ENCODE data around the gene CLDN11. TPM values are rescaled to one million over a fixed set of nuclear protein-coding genes. Genes with fewer than 3 reads are reported as not detected.

CLDN11 gene
- total RNA-seq, 5 donors from 2014 or later (not counting 1 experiment from before 2014, with no cell fraction given): 0.51 to 0.76 (median 0.70) TPM; not detected in 2

GRCh38 chr3:170440344-170440743 is 21.7 kb downstream of the CLDN11 start:
- H3K4me3 Mint-ChIP-seq: no peak overlapping the region
- DNase-seq (no peak), ATAC-seq (replicated peaks in 1 of 4) (no peak)
- Histone ChIP-seq H3K4me3 (ENCODE audit: control insufficient read depth in 1 of 2, extremely low read depth in 1 of 2, low read length in 1 of 2) (no peak overlapping the region), H3K27ac (ENCODE audit: low read length) (no peak overlapping the region), H3K4me1 (ENCODE audit: control insufficient read depth in 1 of 2, extremely low read depth in 1 of 2, insufficient read depth in 2 of 2, low read length in 2 of 2) (no peaks in the 10 kb centered on the region), H3K36me3 (ENCODE audit: control insufficient read depth in 2 of 2, extremely low read depth in 1 of 2, insufficient read depth in 1 of 2, low read length in 1 of 2) (no peaks in the 10 kb centered on the region), H3K27me3 (replicated peaks in 1 of 2; ENCODE audit: control insufficient read depth in 2 of 2, extremely low read depth in 1 of 2, insufficient read depth in 2 of 2, low read length in 1 of 2) (peaks cover 0 to 15% of the 10 kb centered on the region in 2 experiments), H3K9me3 (no peaks in the 10 kb centered on the region)
- ChIA-PET POLR2A (interaction anchor here in 1 of 2 donors (0.5 kb wide), 1 partner anchor 54 kb away, joined by 4 read pairs; no protein-coding TSS in a partner anchor), CTCF (interaction anchor here in 1 of 2 donors (1.5 kb wide), 1 partner anchor 9 kb away, joined by 3 read pairs; no protein-coding TSS in a partner anchor)
- H3K4me1 Mint-ChIP-seq: no peaks in the 10 kb centered on the region
- no peaks in the 10 kb centered on the region for H3K9me3 Mint-ChIP-seq
- H3K27me3 Mint-ChIP-seq: peaks cover 12 to 29% of the 10 kb centered on the region in 2 donors
- H3K36me3 Mint-ChIP-seq: no peaks in the 10 kb centered on the region
- H3K27ac Mint-ChIP-seq: no peak overlapping the region
- WGBS (ENCODE audit: insufficient coverage): 44% methylated on average over 2 of the region's 2 CpGs

- Histone ChIP-seq H3K9me3 (no peaks in the 10 kb centered on the region), H3K27me3 (replicated peaks in 1 of 2; ENCODE audit: control insufficient read depth in 2 of 2, extremely low read depth in 1 of 2, insufficient read depth in 2 of 2, low read length in 1 of 2) (peaks cover 0 to 15% of the 10 kb centered on the region in 2 experiments), H3K27ac (ENCODE audit: low read length) (no peak overlapping the region), H3K4me1 (ENCODE audit: control insufficient read depth in 1 of 2, extremely low read depth in 1 of 2, insufficient read depth in 2 of 2, low read length in 2 of 2) (no peaks in the 10 kb centered on the region), H3K4me3 (ENCODE audit: control insufficient read depth in 1 of 2, extremely low read depth in 1 of 2, low read length in 1 of 2) (no peak overlapping the region), H3K36me3 (ENCODE audit: control insufficient read depth in 2 of 2, extremely low read depth in 1 of 2, insufficient read depth in 1 of 2, low read length in 1 of 2) (no peaks in the 10 kb centered on the region)
- H3K9me3 Mint-ChIP-seq: no peaks in the 10 kb centered on the region
- no peaks in the 10 kb centered on the region for H3K4me1 Mint-ChIP-seq
- ATAC-seq (replicated peaks in 1 of 4) (no peak), DNase-seq (no peak)
- H3K27me3 Mint-ChIP-seq: peaks cover 12 to 29% of the 10 kb centered on the region in 2 donors
- H3K4me3 Mint-ChIP-seq: no peak overlapping the region
- H3K36me3 Mint-ChIP-seq: no peaks in the 10 kb centered on the region
- WGBS (ENCODE audit: insufficient coverage): 60% methylated on average over 1 of the region's 4 CpGs
- H3K27ac Mint-ChIP-seq: no peak overlapping the region
- POLR2A ChIA-PET: no interaction called here
- CTCF ChIA-PET: interaction anchor here in 1 of 2 donors (1.5 kb wide), 1 partner anchor 10 kb away, joined by 3 read pairs; no protein-coding TSS in a partner anchor
Measured at GRCh38 chr3:170441412-170441811, 22.7 kb downstream of the CLDN11 start.

- Mint-ChIP-seq H3K27ac (no peak overlapping the region), H3K27me3 (peaks cover 14 to 25% of the 10 kb centered on the region in 2 donors), H3K36me3 (no peaks in the 10 kb centered on the region), H3K9me3 (no peaks in the 10 kb centered on the region), H3K4me3 (no peak overlapping the region), H3K4me1 (no peaks in the 10 kb centered on the region)
- no peaks in the 10 kb centered on the region for H3K36me3 ChIP-seq (ENCODE audit: control insufficient read depth in 2 of 2, extremely low read depth in 1 of 2, insufficient read depth in 1 of 2, low read length in 1 of 2)
- DNase-seq (no peak), ATAC-seq (replicated peaks in 1 of 4) (no peak)
- H3K4me3 ChIP-seq (ENCODE audit: control insufficient read depth in 1 of 2, extremely low read depth in 1 of 2, low read length in 1 of 2): no peak overlapping the region
- ChIA-PET POLR2A (no interaction called here), CTCF (interaction anchor here in 1 of 2 donors (1.0 kb wide), 1 partner anchor 29 kb away, joined by 3 read pairs; no protein-coding TSS in a partner anchor)
- no peaks in the 10 kb centered on the region for H3K9me3 ChIP-seq
- no peak overlapping the region for H3K27ac ChIP-seq (ENCODE audit: low read length)
- no peaks in the 10 kb centered on the region for H3K4me1 ChIP-seq (ENCODE audit: control insufficient read depth in 1 of 2, extremely low read depth in 1 of 2, insufficient read depth in 2 of 2, low read length in 2 of 2)
- peaks cover 0 to 15% of the 10 kb centered on the region in 2 experiments for H3K27me3 ChIP-seq (replicated peaks in 1 of 2; ENCODE audit: control insufficient read depth in 2 of 2, extremely low read depth in 1 of 2, insufficient read depth in 2 of 2, low read length in 1 of 2)
Measured at GRCh38 chr3:170442947-170443346, 24.3 kb downstream of the CLDN11 start.

- peaks cover 0 to 15% of the 10 kb centered on the region in 2 experiments for H3K27me3 ChIP-seq (replicated peaks in 1 of 2; ENCODE audit: control insufficient read depth in 2 of 2, extremely low read depth in 1 of 2, insufficient read depth in 2 of 2, low read length in 1 of 2)
- H3K36me3 ChIP-seq (ENCODE audit: control insufficient read depth in 2 of 2, extremely low read depth in 1 of 2, insufficient read depth in 1 of 2, low read length in 1 of 2): no peaks in the 10 kb centered on the region
- ChIA-PET CTCF (interaction anchor here in 1 of 2 donors (1.0 kb wide), 1 partner anchor 30 kb away, joined by 3 read pairs; no protein-coding TSS in a partner anchor), POLR2A (no interaction called here)
- H3K4me1 Mint-ChIP-seq: no peaks in the 10 kb centered on the region
- H3K4me3 Mint-ChIP-seq: no peak overlapping the region
- no peaks in the 10 kb centered on the region for H3K4me1 ChIP-seq (ENCODE audit: control insufficient read depth in 1 of 2, extremely low read depth in 1 of 2, insufficient read depth in 2 of 2, low read length in 2 of 2)
- DNase-seq: no peak
- no peaks in the 10 kb centered on the region for H3K9me3 Mint-ChIP-seq
- H3K4me3 ChIP-seq (ENCODE audit: control insufficient read depth in 1 of 2, extremely low read depth in 1 of 2, low read length in 1 of 2): no peak overlapping the region
- no peak overlapping the region for H3K27ac ChIP-seq (ENCODE audit: low read length)
- H3K36me3 Mint-ChIP-seq: no peaks in the 10 kb centered on the region
- H3K27me3 Mint-ChIP-seq: peaks cover 17 to 25% of the 10 kb centered on the region in 2 donors
- H3K9me3 ChIP-seq: no peaks in the 10 kb centered on the region
- no peak for ATAC-seq (replicated peaks in 1 of 4)
- H3K27ac Mint-ChIP-seq: no peak overlapping the region
Measured at GRCh38 chr3:170443457-170443856, 24.8 kb downstream of the CLDN11 start.

- Mint-ChIP-seq H3K27me3 (peaks cover 2 to 4% of the 10 kb centered on the region in 2 donors), H3K9me3 (no peaks in the 10 kb centered on the region), H3K4me1 (no peaks in the 10 kb centered on the region), H3K27ac (no peak overlapping the region), H3K36me3 (no peaks in the 10 kb centered on the region), H3K4me3 (no peak overlapping the region)
- Histone ChIP-seq H3K4me1 (ENCODE audit: control insufficient read depth in 1 of 2, extremely low read depth in 1 of 2, insufficient read depth in 2 of 2, low read length in 2 of 2) (no peaks in the 10 kb centered on the region), H3K27ac (ENCODE audit: low read length) (no peak overlapping the region), H3K4me3 (ENCODE audit: control insufficient read depth in 1 of 2, extremely low read depth in 1 of 2, low read length in 1 of 2) (no peak overlapping the region), H3K36me3 (ENCODE audit: control insufficient read depth in 2 of 2, extremely low read depth in 1 of 2, insufficient read depth in 1 of 2, low read length in 1 of 2) (no peaks in the 10 kb centered on the region), H3K27me3 (replicated peaks in 1 of 2; ENCODE audit: control insufficient read depth in 2 of 2, extremely low read depth in 1 of 2, insufficient read depth in 2 of 2, low read length in 1 of 2) (peaks cover 0 to 10% of the 10 kb centered on the region in 2 experiments), H3K9me3 (no peaks in the 10 kb centered on the region)
- 89% methylated on average over 3 of the region's 3 CpGs for WGBS (ENCODE audit: insufficient coverage)
- ATAC-seq (replicated peaks in 1 of 4) (no peak), DNase-seq (no peak)
- CTCF ChIA-PET: no interaction called here
- POLR2A ChIA-PET: no interaction called here
Measured at GRCh38 chr3:170448584-170448983, 29.9 kb downstream of the CLDN11 start.

GRCh38 chr3:170450039-170450438 is 31.4 kb downstream of the CLDN11 start:
- H3K36me3 ChIP-seq (ENCODE audit: control insufficient read depth in 2 of 2, extremely low read depth in 1 of 2, insufficient read depth in 1 of 2, low read length in 1 of 2): no peaks in the 10 kb centered on the region
- H3K4me1 ChIP-seq (ENCODE audit: control insufficient read depth in 1 of 2, extremely low read depth in 1 of 2, insufficient read depth in 2 of 2, low read length in 2 of 2): no peaks in the 10 kb centered on the region
- H3K36me3 Mint-ChIP-seq: no peaks in the 10 kb centered on the region
- H3K27ac ChIP-seq (ENCODE audit: low read length): no peak overlapping the region
- H3K9me3 ChIP-seq: no peaks in the 10 kb centered on the region
- H3K4me1 Mint-ChIP-seq: no peaks in the 10 kb centered on the region
- no peak overlapping the region for H3K4me3 ChIP-seq (ENCODE audit: control insufficient read depth in 1 of 2, extremely low read depth in 1 of 2, low read length in 1 of 2)
- no CpG with 5 or more reads among the region's 2 CpGs for WGBS (ENCODE audit: insufficient coverage)
- H3K4me3 Mint-ChIP-seq: no peak overlapping the region
- ATAC-seq (replicated peaks in 1 of 4) (no peak), DNase-seq (no peak)
- ChIA-PET CTCF (interaction anchor here in 1 of 2 donors (0.7 kb wide), 1 partner anchor 150 kb away, joined by 3 read pairs; no protein-coding TSS in a partner anchor), POLR2A (no interaction called here)
- peaks cover 0 to 4% of the 10 kb centered on the region in 2 donors for H3K27me3 Mint-ChIP-seq
- H3K27ac Mint-ChIP-seq: no peak overlapping the region
- peaks cover 0 to 3% of the 10 kb centered on the region in 2 experiments for H3K27me3 ChIP-seq (replicated peaks in 1 of 2; ENCODE audit: control insufficient read depth in 2 of 2, extremely low read depth in 1 of 2, insufficient read depth in 2 of 2, low read length in 1 of 2)
- no peaks in the 10 kb centered on the region for H3K9me3 Mint-ChIP-seq

GRCh38 chr3:170454509-170454908 is 35.8 kb downstream of the CLDN11 start:
- Mint-ChIP-seq H3K4me1 (no peaks in the 10 kb centered on the region), H3K4me3 (no peak overlapping the region), H3K27me3 (peaks cover 7 to 8% of the 10 kb centered on the region in 2 donors), H3K36me3 (no peaks in the 10 kb centered on the region), H3K9me3 (no peaks in the 10 kb centered on the region), H3K27ac (no peak overlapping the region)
- DNase-seq (no peak), ATAC-seq (replicated peaks in 1 of 4) (no peak)
- H3K4me1 ChIP-seq (ENCODE audit: control insufficient read depth in 1 of 2, extremely low read depth in 1 of 2, insufficient read depth in 2 of 2, low read length in 2 of 2): no peaks in the 10 kb centered on the region
- WGBS (ENCODE audit: insufficient coverage): no CpG with 5 or more reads among the region's 6 CpGs
- no peaks in the 10 kb centered on the region for H3K9me3 ChIP-seq
- peaks cover 0 to 3% of the 10 kb centered on the region in 2 experiments for H3K27me3 ChIP-seq (replicated peaks in 1 of 2; ENCODE audit: control insufficient read depth in 2 of 2, extremely low read depth in 1 of 2, insufficient read depth in 2 of 2, low read length in 1 of 2)
- H3K27ac ChIP-seq (ENCODE audit: low read length): no peak overlapping the region
- no peaks in the 10 kb centered on the region for H3K36me3 ChIP-seq (ENCODE audit: control insufficient read depth in 2 of 2, extremely low read depth in 1 of 2, insufficient read depth in 1 of 2, low read length in 1 of 2)
- H3K4me3 ChIP-seq (ENCODE audit: control insufficient read depth in 1 of 2, extremely low read depth in 1 of 2, low read length in 1 of 2): no peak overlapping the region
- ChIA-PET CTCF (no interaction called here), POLR2A (no interaction called here)
